DMS79 (cell line): ENCODE data around the gene TP53I11.

Source experiments
- DNase-seq: peaks from one replicate; lab custom pipeline; 2025; lab: John Stamatoyannopoulos, UW

The TP53I11 gene

GRCh38 chr11:44885065-44885810 is 65.4 kb downstream of the TP53I11 start:
- no peak for DNase-seq

GRCh38 chr11:44884056-44884455 is 66.6 kb downstream of the TP53I11 start:
- no peak for DNase-seq

- DNase-seq, result no peak
Observed at GRCh38 chr11:44883277-44883676, 67.4 kb downstream of the TP53I11 start.
